Memory B cell (primary cell): ENCODE measurements around the gene LRRC63.

Source experiments
- ATAC-seq: fragments of 150-1000 bp; cut with Tn5 transposase; 2 replicates; pipeline ENCODE4 v1.10.0; 2021; ENCODE audit warnings: low read depth, mild to moderate bottlenecking, moderate library complexity
- DNase-seq, 2 donors: peaks; one replicate each; pipeline ENCODE4 v3.0.0; 2022; ENCODE audit warnings: low spot score in 2 of 2
- H3K27ac Mint-ChIP-seq: one replicate; pipeline ENCODE4 v1.8.0; 2022; ENCODE audit warnings: mild to moderate bottlenecking, moderate library complexity, mixed read lengths
- H3K27me3 Mint-ChIP-seq: one replicate; pipeline ENCODE4 v1.8.0; 2022; ENCODE audit warnings: mixed read lengths
- H3K36me3 Mint-ChIP-seq: one replicate; pipeline ENCODE4 v1.8.0; 2022; ENCODE audit warnings: mild to moderate bottlenecking, mixed read lengths
- H3K4me1 Mint-ChIP-seq: one replicate; pipeline ENCODE4 v1.8.0; 2022; ENCODE audit warnings: mixed read lengths
- H3K4me3 Mint-ChIP-seq: one replicate; pipeline ENCODE4 v1.8.0; 2022; ENCODE audit warnings: mild to moderate bottlenecking, moderate library complexity, mixed read lengths
- H3K9me3 Mint-ChIP-seq: one replicate; pipeline ENCODE4 v1.8.0; 2022; ENCODE audit warnings: mixed read lengths

LRRC63 gene

GRCh38 chr13:46315491-46316075 is 103.9 kb downstream of the LRRC63 start:
- H3K9me3 Mint-ChIP-seq, result no peaks in the 10 kb centered on the region
- H3K4me1 Mint-ChIP-seq, result peaks cover 7% of the 10 kb centered on the region
- peaks cover 3% of the 10 kb centered on the region for H3K27me3 Mint-ChIP-seq
- peaks cover 2% of the 10 kb centered on the region for H3K36me3 Mint-ChIP-seq
- no peak overlapping the region for H3K4me3 Mint-ChIP-seq
- ATAC-seq, result no peak
- H3K27ac Mint-ChIP-seq, result no peak overlapping the region
- DNase-seq, result no peak

- Mint-ChIP-seq H3K9me3 (no peaks in the 10 kb centered on the region), H3K36me3 (peaks cover 2% of the 10 kb centered on the region), H3K27me3 (peaks cover 3% of the 10 kb centered on the region), H3K4me1 (peaks cover 14% of the 10 kb centered on the region), H3K27ac (no peak overlapping the region), H3K4me3 (no peak overlapping the region)
- no peak for ATAC-seq
- DNase-seq, result no peak
Observed at GRCh38 chr13:46317120-46317519, 105.4 kb downstream of the LRRC63 start.

GRCh38 chr13:46318986-46319385 is 107.3 kb downstream of the LRRC63 start:
- Mint-ChIP-seq H3K4me1 (peaks cover 11% of the 10 kb centered on the region), H3K27me3 (peaks cover 3% of the 10 kb centered on the region), H3K9me3 (no peaks in the 10 kb centered on the region), H3K36me3 (no peaks in the 10 kb centered on the region), H3K4me3 (no peak overlapping the region), H3K27ac (no peak overlapping the region)
- ATAC-seq (peak; percentile 24), DNase-seq (no peak)

- H3K4me1 Mint-ChIP-seq, result peaks cover 11% of the 10 kb centered on the region
- H3K9me3 Mint-ChIP-seq, result no peaks in the 10 kb centered on the region
- H3K4me3 Mint-ChIP-seq, result no peak overlapping the region
- no peak for DNase-seq
- H3K36me3 Mint-ChIP-seq, result no peaks in the 10 kb centered on the region
- no peak for ATAC-seq
- H3K27ac Mint-ChIP-seq, result no peak overlapping the region
- H3K27me3 Mint-ChIP-seq, result peaks cover 3% of the 10 kb centered on the region
Observed at GRCh38 chr13:46320406-46320805, 108.7 kb downstream of the LRRC63 start.

DNA sequence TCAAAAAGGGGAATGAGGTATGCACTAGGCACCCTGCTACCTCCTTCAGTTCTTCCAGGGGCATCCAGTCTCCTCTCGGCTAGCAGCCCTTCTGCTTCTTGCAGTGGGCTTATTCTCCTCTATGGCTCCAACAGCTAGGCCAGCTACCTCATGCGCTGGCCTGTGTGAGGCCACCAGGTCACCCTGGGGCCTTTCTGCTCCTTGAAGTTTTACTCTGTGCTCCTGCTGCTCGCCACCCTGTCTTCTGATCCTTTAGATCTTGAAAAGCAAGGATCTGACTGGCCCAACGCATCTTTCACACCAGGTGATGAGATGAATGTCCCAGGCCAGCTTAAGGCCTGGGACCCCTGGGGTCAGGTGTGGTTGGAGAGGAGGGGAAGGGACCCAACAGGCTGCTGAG is 109.1 kb downstream of the LRRC63 start:
- no peak overlapping the region for H3K4me3 Mint-ChIP-seq
- peaks cover 3% of the 10 kb centered on the region for H3K27me3 Mint-ChIP-seq
- no peak overlapping the region for H3K27ac Mint-ChIP-seq
- DNase-seq (no peak), ATAC-seq (no peak)
- no peaks in the 10 kb centered on the region for H3K9me3 Mint-ChIP-seq
- H3K4me1 Mint-ChIP-seq, result peaks cover 11% of the 10 kb centered on the region
- H3K36me3 Mint-ChIP-seq, result no peaks in the 10 kb centered on the region

DNA sequence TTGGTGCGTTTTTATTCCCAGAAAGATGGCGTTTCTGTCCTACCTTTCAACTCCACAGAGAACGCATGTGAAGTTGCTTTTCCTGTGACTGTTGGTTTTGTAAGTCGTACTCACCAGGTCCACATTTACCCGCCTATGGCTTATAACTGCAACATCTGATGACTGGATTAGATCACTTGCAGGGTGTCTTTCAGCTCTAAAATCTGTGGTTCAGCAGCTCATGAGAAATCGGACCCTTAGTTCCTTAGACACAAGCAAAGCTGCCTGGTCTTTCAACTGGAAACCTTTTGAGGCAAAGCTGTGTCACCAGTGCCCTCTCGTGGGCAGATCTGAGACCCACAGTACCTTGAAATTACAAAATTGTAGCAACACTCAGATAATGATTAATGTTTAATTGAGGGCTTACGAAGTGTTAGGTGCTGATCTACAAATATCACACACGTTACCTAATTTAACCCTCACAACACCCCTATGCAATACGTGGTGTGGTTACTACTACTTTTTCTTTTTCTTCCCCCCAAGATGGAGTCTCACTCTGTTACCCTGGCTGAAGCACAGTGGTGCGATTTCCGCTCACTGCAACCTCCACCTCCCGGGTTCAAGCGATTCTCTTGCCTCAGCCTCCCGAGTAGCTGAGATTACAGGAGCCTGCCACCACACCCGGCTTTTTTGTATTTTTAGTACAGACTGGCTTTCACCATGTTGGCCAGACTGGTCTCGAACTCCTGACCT is 109.9 kb downstream of the LRRC63 start:
- Mint-ChIP-seq H3K4me1 (peaks cover 11% of the 10 kb centered on the region), H3K9me3 (no peaks in the 10 kb centered on the region), H3K36me3 (no peaks in the 10 kb centered on the region), H3K27me3 (peaks cover 3% of the 10 kb centered on the region), H3K27ac (no peak overlapping the region), H3K4me3 (no peak overlapping the region)
- DNase-seq (peak; percentile 54 to 57), ATAC-seq (peak; percentile 82)

DNA sequence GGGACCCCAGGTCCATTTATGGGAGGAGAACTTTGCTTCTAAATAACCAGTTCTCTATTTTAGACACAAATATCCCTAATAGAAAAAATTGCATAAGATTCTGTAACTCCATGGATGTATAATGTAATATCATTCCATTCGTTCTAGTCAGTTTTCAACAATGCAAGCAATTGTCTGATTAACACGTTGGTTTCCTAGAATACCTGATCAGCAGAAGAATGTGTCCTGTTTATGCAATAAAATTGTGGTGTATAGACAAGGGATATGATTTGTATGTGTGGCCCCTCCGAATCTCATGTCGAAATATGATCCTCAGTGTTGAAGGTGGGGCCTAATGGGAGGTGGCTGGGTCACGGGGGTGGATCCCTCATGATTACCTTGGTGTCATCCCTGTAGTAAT is 113.2 kb downstream of the LRRC63 start:
- DNase-seq, result no peak
- H3K4me1 Mint-ChIP-seq, result peaks cover 7% of the 10 kb centered on the region
- no peak for ATAC-seq
- peaks cover 2% of the 10 kb centered on the region for H3K27me3 Mint-ChIP-seq
- H3K36me3 Mint-ChIP-seq, result no peaks in the 10 kb centered on the region
- H3K4me3 Mint-ChIP-seq, result no peak overlapping the region
- no peaks in the 10 kb centered on the region for H3K9me3 Mint-ChIP-seq
- no peak overlapping the region for H3K27ac Mint-ChIP-seq
